ENCODE measurements around the gene PIBF1.
"Not testable (repeated sequence)": the region's sequence is repeated elsewhere in the genome, so short reads cannot be mapped to it uniquely, and the experiment has no call there.

PIBF1 gene

GRCh38 chr13:72908416-72908815, 126.5 kb downstream of the PIBF1 start:
- no peak for DNase-seq (ENCODE audit: low read depth)

GRCh38 chr13:72911981-72912380, 130.0 kb downstream of the PIBF1 start:
- DNase-seq (ENCODE audit: low read depth) = no peak

- no peak for DNase-seq (ENCODE audit: low read depth)
Observed at GRCh38 chr13:72920097-72920496, 138.2 kb downstream of the PIBF1 start.

GRCh38 chr13:72931311-72931710, 149.4 kb downstream of the PIBF1 start:
- no peak for DNase-seq (ENCODE audit: low read depth)

- no peak for DNase-seq (ENCODE audit: low read depth)
Observed at GRCh38 chr13:72932250-72932649, 150.3 kb downstream of the PIBF1 start.

- not testable (repeated sequence) for DNase-seq (ENCODE audit: low read depth)
Observed at GRCh38 chr13:72946267-72946666, 164.3 kb downstream of the PIBF1 start.

- no peak for DNase-seq (ENCODE audit: low read depth)
Observed at GRCh38 chr13:72952529-72953141, 170.7 kb downstream of the PIBF1 start.

- no peak for DNase-seq (ENCODE audit: low read depth)
Observed at GRCh38 chr13:72953391-72953965, 171.5 kb downstream of the PIBF1 start.

GRCh38 chr13:72959643-72960042, 177.7 kb downstream of the PIBF1 start:
- DNase-seq (ENCODE audit: low read depth) = no peak

- DNase-seq (ENCODE audit: low read depth) = no peak
Observed at GRCh38 chr13:72960114-72960513, 178.2 kb downstream of the PIBF1 start.

GRCh38 chr13:72960541-72960940, 178.6 kb downstream of the PIBF1 start:
- no peak for DNase-seq (ENCODE audit: low read depth)

- DNase-seq (ENCODE audit: low read depth) = no peak
Observed at GRCh38 chr13:72963762-72964161, 181.8 kb downstream of the PIBF1 start.

GRCh38 chr13:72970301-72970880, 188.5 kb downstream of the PIBF1 start:
- no peak for DNase-seq (ENCODE audit: low read depth)

- no peak for DNase-seq (ENCODE audit: low read depth)
Observed at GRCh38 chr13:72970956-72971355, 189.0 kb downstream of the PIBF1 start.

- no peak for DNase-seq (ENCODE audit: low read depth)
Observed at GRCh38 chr13:72973234-72973633, 191.3 kb downstream of the PIBF1 start.

GRCh38 chr13:72983085-72983768, 201.3 kb downstream of the PIBF1 start:
- no peak for DNase-seq (ENCODE audit: low read depth)

- no peak for DNase-seq (ENCODE audit: low read depth)
Observed at GRCh38 chr13:72985610-72986009, 203.7 kb downstream of the PIBF1 start.

GRCh38 chr13:72986197-72986596, 204.3 kb downstream of the PIBF1 start:
- DNase-seq (ENCODE audit: low read depth) = no peak

- DNase-seq (ENCODE audit: low read depth) = no peak
Observed at GRCh38 chr13:72990953-72991352, 209.0 kb downstream of the PIBF1 start.

- no peak for DNase-seq (ENCODE audit: low read depth)
Observed at GRCh38 chr13:72998012-72998411, 216.1 kb downstream of the PIBF1 start.

GRCh38 chr13:73000027-73000674, 218.2 kb downstream of the PIBF1 start:
- no peak for DNase-seq (ENCODE audit: low read depth)

- DNase-seq (ENCODE audit: low read depth) = no peak
Observed at GRCh38 chr13:73001971-73002370, 220.0 kb downstream of the PIBF1 start.

- no peak for DNase-seq (ENCODE audit: low read depth)
Observed at GRCh38 chr13:73011751-73012150, 229.8 kb downstream of the PIBF1 start.
